ENCODE data around the gene LRP1.

DNA sequence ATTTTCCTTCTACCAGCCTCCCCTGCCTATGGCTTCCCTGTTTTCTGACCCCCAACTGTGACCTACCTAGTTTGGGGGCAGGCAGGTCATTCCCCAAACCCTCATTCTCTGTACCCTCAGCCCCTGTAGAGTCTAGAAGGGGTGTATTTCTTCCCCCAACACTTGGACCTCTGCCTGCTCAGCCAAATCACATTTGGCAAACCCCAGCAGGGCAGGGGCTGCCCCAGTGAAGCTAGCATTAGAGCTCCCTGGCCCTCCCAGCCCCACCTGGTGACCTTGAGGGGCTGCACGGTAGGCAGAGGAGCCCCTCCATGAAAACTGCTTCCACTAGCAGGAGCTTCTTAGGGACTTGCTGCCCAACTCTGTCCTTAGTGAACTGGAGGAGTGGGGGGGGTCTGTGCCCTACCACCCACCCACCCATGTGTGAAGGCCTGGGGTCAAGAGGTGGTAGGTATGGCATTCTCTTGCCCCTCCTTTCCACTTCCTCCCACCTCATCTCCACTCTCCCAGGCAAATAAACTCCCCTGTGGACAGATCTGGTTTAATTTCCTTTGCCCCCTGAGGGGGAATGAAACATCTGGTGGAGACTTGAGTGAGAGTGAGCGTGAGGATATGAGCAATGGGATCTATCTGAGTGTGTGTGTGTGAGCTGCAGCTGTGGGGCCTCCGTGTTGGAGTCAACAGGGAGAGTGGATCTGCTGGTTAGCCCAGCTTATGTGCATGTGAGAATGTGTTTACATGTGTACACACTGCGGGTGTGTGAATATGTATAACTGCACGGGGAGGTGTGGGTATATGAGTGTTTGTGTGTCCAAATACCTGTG is 90.0 kb downstream of the LRP1 start:
- TF ChIP-seq CTBP1 (IDR thresholded peaks at IDR 0.05; ENCODE audit: borderline replicate concordance), result no peak
- no peak for TF ChIP-seq BHLHE40 (IDR thresholded peaks at IDR 0.05; ENCODE audit: borderline replicate concordance)
- TF ChIP-seq SUZ12 (IDR thresholded peaks at IDR 0.05), result no peak
- no peak for TF ChIP-seq ARNT (IDR thresholded peaks at IDR 0.05)
- no peak for TF ChIP-seq FOXK2 (IDR thresholded peaks at IDR 0.05)
- no peak for TF ChIP-seq HDGF (IDR thresholded peaks at IDR 0.05; ENCODE audit: borderline replicate concordance)
- TF ChIP-seq L3MBTL2 (conservative IDR thresholded peaks at IDR 0.05), result no peak
- no peak for TF ChIP-seq NFRKB (IDR thresholded peaks at IDR 0.05)
- no peak for TF ChIP-seq SP1 (IDR thresholded peaks at IDR 0.05)
- TF ChIP-seq FOXA1 (IDR thresholded peaks at IDR 0.05), result no peak
- TF ChIP-seq ELF4 (IDR thresholded peaks at IDR 0.05), result no peak
- TF ChIP-seq TARDBP (IDR thresholded peaks at IDR 0.05), result no peak
- no peak for TF ChIP-seq ZNF384 (IDR thresholded peaks at IDR 0.05)

Data from HEK293T (cell line).